GM19467 (cell line): ENCODE results near the gene PCDHGA6.
"Not testable (repeated sequence)": the region's sequence is repeated elsewhere in the genome, so short reads cannot be mapped to it uniquely, and the experiment has no call there.

Source experiments
- ATAC-seq: cut with Tn5 transposase; IDR thresholded peaks from one replicate; pipeline ENCODE4 v1.9.1; 2021; ENCODE audit warnings: mild to moderate bottlenecking, moderate library complexity; ENCODE audit not compliant: unreplicated experiment

PCDHGA6 gene

GRCh38 chr5:141359790-141360426 lies 13.8 kb upstream of the PCDHGA6 start, which contains the start of gene PCDHGB2:
Gene PCDHGB2, plus strand, starts transcription at chr5:141359994. Its CDS starts 142 bp downstream, at chr5:141360136.
- ATAC-seq, result no peak

GRCh38 chr5:141360685-141361084 lies 13.0 kb upstream of the PCDHGA6 start:
- no peak for ATAC-seq

- no peak for ATAC-seq
These were observed 11.0 kb upstream of the PCDHGA6 start for GRCh38 chr5:141362719-141363118.

- ATAC-seq, result no peak
These were observed 9.6 kb upstream of the PCDHGA6 start, which contains the start of gene PCDHGA5 for GRCh38 chr5:141363952-141364660. Gene PCDHGA5, plus strand, starts transcription at chr5:141364162. Its CDS starts 169 bp downstream, at chr5:141364331.

GRCh38 chr5:141366016-141366896 lies 7.4 kb upstream of the PCDHGA6 start:
- no peak for ATAC-seq

GRCh38 chr5:141369994-141370848 lies 3.5 kb upstream of the PCDHGA6 start, which contains the start of gene PCDHGB3:
Gene PCDHGB3, plus strand, starts transcription at chr5:141370242. Its CDS starts 153 bp downstream, at chr5:141370395.
- ATAC-seq, result peak; percentile 58

- ATAC-seq, result no peak
These were observed 1.9 kb upstream of the PCDHGA6 start for GRCh38 chr5:141371572-141372475.

GRCh38 chr5:141374627-141375026 lies 936 bp downstream of the PCDHGA6 start:
- ATAC-seq, result no peak

GRCh38 chr5:141375444-141376155 lies 1.9 kb downstream of the PCDHGA6 start:
- not testable (repeated sequence) for ATAC-seq

- no peak for ATAC-seq
These were observed 9.0 kb downstream of the PCDHGA6 start, which contains the start of gene PCDHGA7 for GRCh38 chr5:141382469-141383294. Gene PCDHGA7, plus strand, starts transcription at chr5:141382742. Its CDS starts 158 bp downstream, at chr5:141382900.

GRCh38 chr5:141383345-141383744 lies 9.7 kb downstream of the PCDHGA6 start:
- no peak for ATAC-seq

- no peak for ATAC-seq
These were observed 11.0 kb downstream of the PCDHGA6 start for GRCh38 chr5:141384471-141385267.

GRCh38 chr5:141387557-141388311 lies 14.0 kb downstream of the PCDHGA6 start, which contains the start of gene PCDHGB4:
Gene PCDHGB4, plus strand, starts transcription at chr5:141387698. Its CDS starts 187 bp downstream, at chr5:141387885.
- not testable (repeated sequence) for ATAC-seq

- no peak for ATAC-seq
These were observed 15.0 kb downstream of the PCDHGA6 start for GRCh38 chr5:141388661-141389060.

GRCh38 chr5:141389153-141390042 lies 15.7 kb downstream of the PCDHGA6 start:
- ATAC-seq, result no peak
